ENCODE data around the gene GLYATL1. TPM values are rescaled to one million over a fixed set of nuclear protein-coding genes. Genes with fewer than 3 reads are reported as not detected.

Gene GLYATL1
- total RNA-seq, 2 donors from 2014 or later, result not detected

GRCh38 chr11:58914821-58915543, 24.3 kb upstream of the GLYATL1 start:
- DNase-seq (ENCODE audit: low spot score), result no peak
- H3K4me3 ChIP-seq, result no peak overlapping the region

GRCh38 chr11:58916637-58917036, 22.7 kb upstream of the GLYATL1 start:
- H3K27ac ChIP-seq, result no peak overlapping the region
- no peak for DNase-seq (ENCODE audit: low spot score)
- H3K36me3 ChIP-seq, result no peaks in the 10 kb centered on the region
- no peak overlapping the region for H3K4me3 ChIP-seq
- H3K9me3 ChIP-seq, result peaks cover 0 to 29% of the 10 kb centered on the region in 2 donors
- no peaks in the 10 kb centered on the region for H3K27me3 ChIP-seq
- H3K4me1 ChIP-seq, result no peaks in the 10 kb centered on the region
- no peak for TF ChIP-seq CTCF (IDR thresholded peaks at IDR 0.05)

More at GRCh38 chr11:58914821-58915543, 24.3 kb upstream of the GLYATL1 start:
- H3K27me3 ChIP-seq, result no peaks in the 10 kb centered on the region
- no peak for TF ChIP-seq CTCF (IDR thresholded peaks at IDR 0.05)
- no peaks in the 10 kb centered on the region for H3K4me1 ChIP-seq
- H3K27ac ChIP-seq, result no peak overlapping the region
- peaks cover 0 to 29% of the 10 kb centered on the region in 2 donors for H3K9me3 ChIP-seq
- H3K36me3 ChIP-seq, result no peaks in the 10 kb centered on the region

- no peaks in the 10 kb centered on the region for H3K27me3 ChIP-seq
- no peak for DNase-seq (ENCODE audit: low spot score)
Measured at GRCh38 chr11:58917159-58917783, 22.0 kb upstream of the GLYATL1 start.

GRCh38 chr11:58919561-58919960, 19.7 kb upstream of the GLYATL1 start:
- no peak overlapping the region for H3K4me3 ChIP-seq
- H3K4me1 ChIP-seq, result no peaks in the 10 kb centered on the region
- no peak overlapping the region for H3K27ac ChIP-seq
- DNase-seq (ENCODE audit: low spot score), result no peak
- no peak for TF ChIP-seq CTCF (IDR thresholded peaks at IDR 0.05)
- H3K27me3 ChIP-seq, result no peaks in the 10 kb centered on the region
- peaks cover 0 to 29% of the 10 kb centered on the region in 2 donors for H3K9me3 ChIP-seq
- no peaks in the 10 kb centered on the region for H3K36me3 ChIP-seq

More at GRCh38 chr11:58917159-58917783, 22.0 kb upstream of the GLYATL1 start:
- TF ChIP-seq CTCF (IDR thresholded peaks at IDR 0.05), result no peak
- Histone ChIP-seq H3K27ac (no peak overlapping the region), H3K4me3 (no peak overlapping the region), H3K36me3 (no peaks in the 10 kb centered on the region), H3K4me1 (no peaks in the 10 kb centered on the region), H3K9me3 (peaks cover 0 to 29% of the 10 kb centered on the region in 2 donors)

- no peak for DNase-seq (ENCODE audit: low spot score)
- Histone ChIP-seq H3K27ac (no peak overlapping the region), H3K36me3 (no peaks in the 10 kb centered on the region), H3K4me1 (no peaks in the 10 kb centered on the region), H3K9me3 (peaks cover 0 to 29% of the 10 kb centered on the region in 2 donors), H3K4me3 (no peak overlapping the region), H3K27me3 (no peaks in the 10 kb centered on the region)
- no peak for TF ChIP-seq CTCF (IDR thresholded peaks at IDR 0.05)
Measured at GRCh38 chr11:58919980-58920379, 19.3 kb upstream of the GLYATL1 start.
